HepG2 (cell line): ENCODE data around the gene NSFL1C. TPM values are rescaled to one million over a fixed set of nuclear protein-coding genes. Genes with fewer than 3 reads are reported as not detected.

Experiments used
- ATF1 ChIP-seq: IDR thresholded peaks from 2 replicates; pipeline ENCODE4 v1.6.1; 2016; ENCODE audit warnings: mild to moderate bottlenecking, control low read depth
- HDAC1 ChIP-seq: sonication (generic); formaldehyde crosslinking; IDR thresholded peaks from 2 replicates; pipeline ENCODE4 v1.5.1; 2020; ENCODE audit warnings: mild to moderate bottlenecking, missing genetic modification reagents
- HNRNPUL1 ChIP-seq: fragments of 200-400 bp; formaldehyde crosslinking; IDR thresholded peaks from 2 replicates; pipeline ENCODE4 v1.6.1; 2017; ENCODE audit warnings: low read depth, mild to moderate bottlenecking, low read length, moderate library complexity
- KLF13 ChIP-seq: sonication (generic); formaldehyde crosslinking; IDR thresholded peaks from 2 replicates; pipeline ENCODE4 v1.4.0; 2020; ENCODE audit warnings: mild to moderate bottlenecking, missing genetic modification reagents
- ZFP1 ChIP-seq: IDR thresholded peaks from 2 replicates; pipeline ENCODE4 v1.6.1; 2016
- ZFP36 ChIP-seq: fragments of 150-350 bp; IDR thresholded peaks from 2 replicates; pipeline ENCODE4 v1.6.1; 2018; ENCODE audit warnings: borderline replicate concordance, low read length, low read depth; ENCODE audit not compliant: partially characterized antibody
- ZKSCAN5 ChIP-seq: sonication (generic); formaldehyde crosslinking; IDR thresholded peaks from 2 replicates; pipeline ENCODE4 v1.5.1; 2020; ENCODE audit warnings: mild to moderate bottlenecking, missing genetic modification reagents
- ZNF101 ChIP-seq: sonication (generic); formaldehyde crosslinking; IDR thresholded peaks from 2 replicates; pipeline ENCODE4 v1.4.0; 2020; ENCODE audit warnings: mild to moderate bottlenecking, low read depth, missing genetic modification reagents, borderline replicate concordance
- ZNF598 ChIP-seq: sonication (generic); formaldehyde crosslinking; IDR thresholded peaks from 2 replicates; pipeline ENCODE4 v1.5.1; 2020; ENCODE audit warnings: mild to moderate bottlenecking, missing genetic modification reagents, borderline replicate concordance
- ZNF672 ChIP-seq: sonication (generic); formaldehyde crosslinking; IDR thresholded peaks from 2 replicates; pipeline ENCODE4 v1.8.1; 2022; ENCODE audit warnings: missing genetic modification reagents
- polyA plus RNA-seq, 8 experiments: library from polyadenylated mRNA; depleted of rRNA in 3 of 8; stranded (reverse) in 7 of 8; unstranded in 1 of 8; fragments of >200 nt; fragmentation: Illumina TruSeq in 4 of 8; extraction: Trizol in 4 of 8; gene quantifications; 2 replicates each; pipeline versions ENCODE4 v1.2.1 to v1.2.3, GENCODE V29; 2011 to 2016; ENCODE audit warnings: low read depth in 4 of 8, missing spikeins in 1 of 8, mixed read lengths in 1 of 8; ENCODE audit not compliant: insufficient read depth in 1 of 8
- total RNA-seq, 5 experiments: library from RNA; depleted of rRNA; stranded (reverse); fragments of >200 nt; fragmentation: Illumina TruSeq; extraction: Trizol; gene quantifications; 2 replicates each; pipeline ENCODE4 v1.2.3, GENCODE V29; 2016; ENCODE audit warnings: low read depth in 1 of 5
- TF ChIP-seq, protein P1 (sequence below): IDR thresholded peaks from 2 replicates; pipeline ENCODE4 v1.6.1; 2012; ENCODE audit warnings: low read length, improper control_type of control experiment
- TF ChIP-seq, protein P2 (sequence below): IDR thresholded peaks from 2 replicates; pipeline ENCODE4 v1.6.1; 2018; ENCODE audit warnings: missing genetic modification reagents
- TF ChIP-seq, protein P3 (sequence below): sonication (generic); formaldehyde crosslinking; IDR thresholded peaks from 2 replicates; pipeline ENCODE4 v1.9.0; 2021; ENCODE audit warnings: missing genetic modification reagents, borderline replicate concordance
- TF ChIP-seq, protein P4 (sequence below): sonication (generic); formaldehyde crosslinking; IDR thresholded peaks from 2 replicates; pipeline ENCODE4 v1.5.1; 2020; ENCODE audit warnings: mild to moderate bottlenecking, missing genetic modification reagents, borderline replicate concordance

The NSFL1C gene
- total and polyA plus RNA-seq, 2 of the 13 experiments (the other 11 are each of a cell fraction or from before 2014, with no cell fraction given), result 22.9 to 62.7 TPM

DNA sequence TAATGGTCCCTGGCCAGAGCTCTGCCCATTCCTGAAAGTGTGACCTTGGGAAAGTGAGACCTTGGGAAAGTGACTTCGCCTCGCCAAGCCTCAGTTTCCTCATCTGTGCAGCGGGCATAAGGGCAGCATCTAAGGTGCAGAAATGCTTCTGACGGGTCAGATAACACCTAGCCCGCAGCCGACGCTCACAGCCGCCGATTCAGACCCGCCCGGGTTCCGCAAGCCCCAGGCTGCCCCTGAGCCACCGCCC, 74.3 kb downstream of the NSFL1C start (continued):
- TF ChIP-seq, protein P1, sequence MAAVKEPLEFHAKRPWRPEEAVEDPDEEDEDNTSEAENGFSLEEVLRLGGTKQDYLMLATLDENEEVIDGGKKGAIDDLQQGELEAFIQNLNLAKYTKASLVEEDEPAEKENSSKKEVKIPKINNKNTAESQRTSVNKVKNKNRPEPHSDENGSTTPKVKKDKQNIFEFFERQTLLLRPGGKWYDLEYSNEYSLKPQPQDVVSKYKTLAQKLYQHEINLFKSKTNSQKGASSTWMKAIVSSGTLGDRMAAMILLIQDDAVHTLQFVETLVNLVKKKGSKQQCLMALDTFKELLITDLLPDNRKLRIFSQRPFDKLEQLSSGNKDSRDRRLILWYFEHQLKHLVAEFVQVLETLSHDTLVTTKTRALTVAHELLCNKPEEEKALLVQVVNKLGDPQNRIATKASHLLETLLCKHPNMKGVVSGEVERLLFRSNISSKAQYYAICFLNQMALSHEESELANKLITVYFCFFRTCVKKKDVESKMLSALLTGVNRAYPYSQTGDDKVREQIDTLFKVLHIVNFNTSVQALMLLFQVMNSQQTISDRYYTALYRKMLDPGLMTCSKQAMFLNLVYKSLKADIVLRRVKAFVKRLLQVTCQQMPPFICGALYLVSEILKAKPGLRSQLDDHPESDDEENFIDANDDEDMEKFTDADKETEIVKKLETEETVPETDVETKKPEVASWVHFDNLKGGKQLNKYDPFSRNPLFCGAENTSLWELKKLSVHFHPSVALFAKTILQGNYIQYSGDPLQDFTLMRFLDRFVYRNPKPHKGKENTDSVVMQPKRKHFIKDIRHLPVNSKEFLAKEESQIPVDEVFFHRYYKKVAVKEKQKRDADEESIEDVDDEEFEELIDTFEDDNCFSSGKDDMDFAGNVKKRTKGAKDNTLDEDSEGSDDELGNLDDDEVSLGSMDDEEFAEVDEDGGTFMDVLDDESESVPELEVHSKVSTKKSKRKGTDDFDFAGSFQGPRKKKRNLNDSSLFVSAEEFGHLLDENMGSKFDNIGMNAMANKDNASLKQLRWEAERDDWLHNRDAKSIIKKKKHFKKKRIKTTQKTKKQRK, result no peak
- TF ChIP-seq ZKSCAN5 (CRISPR knock-in tag) (no peak), ZFP1 (CRISPR knock-in tag) (no peak), ZFP36 (no peak), HNRNPUL1 (no peak), ZNF672 (CRISPR knock-in tag) (no peak), ATF1 (CRISPR knock-in tag) (no peak), ZNF598 (CRISPR knock-in tag) (peak; percentile 32; the same call in 1 of the 2 replicates), KLF13 (CRISPR knock-in tag) (no peak; the same call in 1 of the 2 replicates), HDAC1 (no peak), ZNF101 (CRISPR knock-in tag) (no peak)
- TF ChIP-seq, protein P2, sequence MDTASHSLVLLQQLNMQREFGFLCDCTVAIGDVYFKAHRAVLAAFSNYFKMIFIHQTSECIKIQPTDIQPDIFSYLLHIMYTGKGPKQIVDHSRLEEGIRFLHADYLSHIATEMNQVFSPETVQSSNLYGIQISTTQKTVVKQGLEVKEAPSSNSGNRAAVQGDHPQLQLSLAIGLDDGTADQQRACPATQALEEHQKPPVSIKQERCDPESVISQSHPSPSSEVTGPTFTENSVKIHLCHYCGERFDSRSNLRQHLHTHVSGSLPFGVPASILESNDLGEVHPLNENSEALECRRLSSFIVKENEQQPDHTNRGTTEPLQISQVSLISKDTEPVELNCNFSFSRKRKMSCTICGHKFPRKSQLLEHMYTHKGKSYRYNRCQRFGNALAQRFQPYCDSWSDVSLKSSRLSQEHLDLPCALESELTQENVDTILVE, result no peak
- TF ChIP-seq, protein P3, sequence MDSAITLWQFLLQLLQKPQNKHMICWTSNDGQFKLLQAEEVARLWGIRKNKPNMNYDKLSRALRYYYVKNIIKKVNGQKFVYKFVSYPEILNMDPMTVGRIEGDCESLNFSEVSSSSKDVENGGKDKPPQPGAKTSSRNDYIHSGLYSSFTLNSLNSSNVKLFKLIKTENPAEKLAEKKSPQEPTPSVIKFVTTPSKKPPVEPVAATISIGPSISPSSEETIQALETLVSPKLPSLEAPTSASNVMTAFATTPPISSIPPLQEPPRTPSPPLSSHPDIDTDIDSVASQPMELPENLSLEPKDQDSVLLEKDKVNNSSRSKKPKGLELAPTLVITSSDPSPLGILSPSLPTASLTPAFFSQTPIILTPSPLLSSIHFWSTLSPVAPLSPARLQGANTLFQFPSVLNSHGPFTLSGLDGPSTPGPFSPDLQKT (CRISPR knock-in tag), result no peak
- TF ChIP-seq, protein P4, sequence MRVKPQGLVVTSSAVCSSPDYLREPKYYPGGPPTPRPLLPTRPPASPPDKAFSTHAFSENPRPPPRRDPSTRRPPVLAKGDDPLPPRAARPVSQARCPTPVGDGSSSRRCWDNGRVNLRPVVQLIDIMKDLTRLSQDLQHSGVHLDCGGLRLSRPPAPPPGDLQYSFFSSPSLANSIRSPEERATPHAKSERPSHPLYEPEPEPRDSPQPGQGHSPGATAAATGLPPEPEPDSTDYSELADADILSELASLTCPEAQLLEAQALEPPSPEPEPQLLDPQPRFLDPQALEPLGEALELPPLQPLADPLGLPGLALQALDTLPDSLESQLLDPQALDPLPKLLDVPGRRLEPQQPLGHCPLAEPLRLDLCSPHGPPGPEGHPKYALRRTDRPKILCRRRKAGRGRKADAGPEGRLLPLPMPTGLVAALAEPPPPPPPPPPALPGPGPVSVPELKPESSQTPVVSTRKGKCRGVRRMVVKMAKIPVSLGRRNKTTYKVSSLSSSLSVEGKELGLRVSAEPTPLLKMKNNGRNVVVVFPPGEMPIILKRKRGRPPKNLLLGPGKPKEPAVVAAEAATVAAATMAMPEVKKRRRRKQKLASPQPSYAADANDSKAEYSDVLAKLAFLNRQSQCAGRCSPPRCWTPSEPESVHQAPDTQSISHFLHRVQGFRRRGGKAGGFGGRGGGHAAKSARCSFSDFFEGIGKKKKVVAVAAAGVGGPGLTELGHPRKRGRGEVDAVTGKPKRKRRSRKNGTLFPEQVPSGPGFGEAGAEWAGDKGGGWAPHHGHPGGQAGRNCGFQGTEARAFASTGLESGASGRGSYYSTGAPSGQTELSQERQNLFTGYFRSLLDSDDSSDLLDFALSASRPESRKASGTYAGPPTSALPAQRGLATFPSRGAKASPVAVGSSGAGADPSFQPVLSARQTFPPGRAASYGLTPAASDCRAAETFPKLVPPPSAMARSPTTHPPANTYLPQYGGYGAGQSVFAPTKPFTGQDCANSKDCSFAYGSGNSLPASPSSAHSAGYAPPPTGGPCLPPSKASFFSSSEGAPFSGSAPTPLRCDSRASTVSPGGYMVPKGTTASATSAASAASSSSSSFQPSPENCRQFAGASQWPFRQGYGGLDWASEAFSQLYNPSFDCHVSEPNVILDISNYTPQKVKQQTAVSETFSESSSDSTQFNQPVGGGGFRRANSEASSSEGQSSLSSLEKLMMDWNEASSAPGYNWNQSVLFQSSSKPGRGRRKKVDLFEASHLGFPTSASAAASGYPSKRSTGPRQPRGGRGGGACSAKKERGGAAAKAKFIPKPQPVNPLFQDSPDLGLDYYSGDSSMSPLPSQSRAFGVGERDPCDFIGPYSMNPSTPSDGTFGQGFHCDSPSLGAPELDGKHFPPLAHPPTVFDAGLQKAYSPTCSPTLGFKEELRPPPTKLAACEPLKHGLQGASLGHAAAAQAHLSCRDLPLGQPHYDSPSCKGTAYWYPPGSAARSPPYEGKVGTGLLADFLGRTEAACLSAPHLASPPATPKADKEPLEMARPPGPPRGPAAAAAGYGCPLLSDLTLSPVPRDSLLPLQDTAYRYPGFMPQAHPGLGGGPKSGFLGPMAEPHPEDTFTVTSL, result no peak
